ENCODE results near the gene GAPDH. TPM values are rescaled to one million over a fixed set of nuclear protein-coding genes. Genes with fewer than 3 reads are reported as not detected.

GAPDH gene
- total and polyA plus RNA-seq, 2 donors = 1,220 to 3,026 TPM

DNA sequence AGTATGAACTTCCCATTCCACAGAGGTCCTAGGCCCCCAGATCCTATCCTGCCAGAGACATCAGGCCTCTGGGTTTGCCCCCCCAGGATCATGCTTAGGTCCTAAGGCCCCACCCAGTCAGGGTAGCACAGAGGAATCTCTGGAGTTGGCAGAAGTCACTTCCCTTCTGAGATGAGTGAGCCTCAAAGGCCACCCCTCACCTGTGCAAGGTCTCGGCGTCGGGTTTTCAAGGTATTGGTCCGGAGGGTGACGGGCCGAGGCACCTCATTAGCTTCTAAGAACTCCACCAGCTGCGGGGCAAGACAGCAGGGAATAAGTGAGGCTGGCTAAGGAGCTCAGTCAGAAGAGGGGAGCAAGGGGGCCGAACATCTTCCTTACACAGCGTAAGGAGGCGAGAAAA, 28.6 kb downstream of the GAPDH start:
- Histone ChIP-seq H3K4me3 (ENCODE audit: low read length in 2 of 2) (no peak overlapping the region), H3K9me3 (ENCODE audit: control insufficient read depth in 2 of 2, insufficient read depth in 1 of 2, low read length in 1 of 2) (peaks cover 0 to 5% of the 10 kb centered on the region in 2 donors), H3K36me3 (ENCODE audit: control insufficient read depth in 2 of 2, insufficient read depth in 2 of 2, low read length in 1 of 2) (peaks cover 54 to 70% of the 10 kb centered on the region in 2 donors), H3K4me1 (ENCODE audit: control insufficient read depth in 2 of 2, insufficient read depth in 2 of 2, low read length in 2 of 2) (peaks cover 0 to 10% of the 10 kb centered on the region in 2 donors), H3K27me3 (ENCODE audit: control insufficient read depth in 2 of 2, insufficient read depth in 1 of 2, low read length in 1 of 2) (no peaks in the 10 kb centered on the region), H3K27ac (ENCODE audit: low read depth in 1 of 2, low read length in 1 of 2) (no peak overlapping the region)
- DNase-seq (ENCODE audit: low read depth in 6 of 9, low spot score in 9 of 9) = no peak
- WGBS = 98% methylated on average over 10 of the region's 10 CpGs

- Histone ChIP-seq H3K9me3 (ENCODE audit: control insufficient read depth in 2 of 2, insufficient read depth in 1 of 2, low read length in 1 of 2) (no peaks in the 10 kb centered on the region), H3K4me1 (ENCODE audit: control insufficient read depth in 2 of 2, insufficient read depth in 2 of 2, low read length in 2 of 2) (peaks cover 0 to 9% of the 10 kb centered on the region in 2 donors), H3K36me3 (ENCODE audit: control insufficient read depth in 2 of 2, insufficient read depth in 2 of 2, low read length in 1 of 2) (peaks cover 54 to 69% of the 10 kb centered on the region in 2 donors), H3K27ac (ENCODE audit: low read depth in 1 of 2, low read length in 1 of 2) (no peak overlapping the region), H3K27me3 (ENCODE audit: control insufficient read depth in 2 of 2, insufficient read depth in 1 of 2, low read length in 1 of 2) (no peaks in the 10 kb centered on the region), H3K4me3 (ENCODE audit: low read length in 2 of 2) (no peak overlapping the region)
- peak in 3 of 9 donors; percentile 50 to 73 (median 66) for DNase-seq (ENCODE audit: low read depth in 6 of 9, low spot score in 9 of 9)
- 89% methylated on average over 8 of the region's 8 CpGs for WGBS
These were observed 29.2 kb downstream of the GAPDH start for GRCh38 chr12:6563448-6564050.

DNA sequence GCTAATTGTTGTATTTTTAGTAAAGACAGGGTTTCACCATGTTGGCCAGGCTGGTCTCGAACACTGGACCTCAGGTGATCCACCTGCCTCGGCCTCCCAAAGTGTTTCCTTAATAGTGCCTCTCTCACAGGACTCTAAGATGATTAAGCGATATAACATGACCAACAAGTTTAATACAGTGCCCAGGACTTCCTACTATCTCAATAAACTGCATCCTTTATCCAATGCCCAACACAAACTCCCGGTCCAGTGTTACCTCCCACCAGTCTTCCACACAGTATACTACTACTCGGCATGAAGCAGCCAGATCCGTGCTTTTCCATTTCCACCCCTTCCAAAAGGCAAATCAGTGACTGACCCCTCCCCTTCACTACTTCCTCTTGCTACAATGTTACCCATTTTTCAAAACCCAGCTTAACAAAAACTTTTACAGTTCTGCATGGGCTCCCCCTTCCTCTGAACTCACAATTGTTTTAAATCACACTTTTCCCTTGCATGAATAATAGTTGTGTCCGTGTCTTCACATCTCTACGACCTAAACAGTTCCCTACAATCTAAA, 32.9 kb downstream of the GAPDH start:
- WGBS = 51% methylated on average over 8 of the region's 8 CpGs
- Histone ChIP-seq H3K27ac (ENCODE audit: low read depth in 1 of 2, low read length in 1 of 2) (no peak overlapping the region), H3K27me3 (ENCODE audit: control insufficient read depth in 2 of 2, insufficient read depth in 1 of 2, low read length in 1 of 2) (no peaks in the 10 kb centered on the region), H3K4me3 (ENCODE audit: low read length in 2 of 2) (peak overlapping the region; percentile 63 to 98), H3K4me1 (ENCODE audit: control insufficient read depth in 2 of 2, insufficient read depth in 2 of 2, low read length in 2 of 2) (peaks cover 0 to 10% of the 10 kb centered on the region in 2 donors), H3K9me3 (ENCODE audit: control insufficient read depth in 2 of 2, insufficient read depth in 1 of 2, low read length in 1 of 2) (no peaks in the 10 kb centered on the region), H3K36me3 (ENCODE audit: control insufficient read depth in 2 of 2, insufficient read depth in 2 of 2, low read length in 1 of 2) (peaks cover 43 to 67% of the 10 kb centered on the region in 2 donors)
- DNase-seq (ENCODE audit: low read depth in 6 of 9, low spot score in 9 of 9) = no peak

DNA sequence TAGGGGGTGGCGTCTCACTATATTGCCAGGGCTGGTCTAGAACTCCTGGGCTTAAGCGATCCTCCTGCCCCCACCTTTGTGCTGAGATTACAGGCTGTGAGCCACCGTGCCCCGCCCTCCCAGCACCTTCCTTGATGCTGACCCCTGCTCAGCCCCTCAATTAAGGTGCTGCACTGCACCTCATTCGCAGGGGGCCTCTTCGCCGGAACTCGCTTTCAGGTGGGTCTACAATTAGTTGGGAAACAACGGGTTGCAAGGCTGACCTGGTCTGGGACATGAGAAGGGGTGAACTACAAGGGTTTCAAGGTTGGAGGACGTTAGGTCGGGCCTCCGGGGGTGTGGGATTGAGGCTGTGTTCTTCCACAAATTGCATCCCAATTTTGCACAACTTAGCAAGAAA, 35.0 kb downstream of the GAPDH start:
- Histone ChIP-seq H3K4me3 (ENCODE audit: low read length in 2 of 2) (no peak overlapping the region), H3K4me1 (ENCODE audit: control insufficient read depth in 2 of 2, insufficient read depth in 2 of 2, low read length in 2 of 2) (peaks cover 0 to 10% of the 10 kb centered on the region in 2 donors), H3K36me3 (ENCODE audit: control insufficient read depth in 2 of 2, insufficient read depth in 2 of 2, low read length in 1 of 2) (peaks cover 41 to 69% of the 10 kb centered on the region in 2 donors), H3K27ac (ENCODE audit: low read depth in 1 of 2, low read length in 1 of 2) (no peak overlapping the region), H3K9me3 (ENCODE audit: control insufficient read depth in 2 of 2, insufficient read depth in 1 of 2, low read length in 1 of 2) (no peaks in the 10 kb centered on the region), H3K27me3 (ENCODE audit: control insufficient read depth in 2 of 2, insufficient read depth in 1 of 2, low read length in 1 of 2) (no peaks in the 10 kb centered on the region)
- DNase-seq (ENCODE audit: low read depth in 6 of 9, low spot score in 9 of 9) = no peak
- WGBS = 96% methylated on average over 12 of the region's 12 CpGs

DNA sequence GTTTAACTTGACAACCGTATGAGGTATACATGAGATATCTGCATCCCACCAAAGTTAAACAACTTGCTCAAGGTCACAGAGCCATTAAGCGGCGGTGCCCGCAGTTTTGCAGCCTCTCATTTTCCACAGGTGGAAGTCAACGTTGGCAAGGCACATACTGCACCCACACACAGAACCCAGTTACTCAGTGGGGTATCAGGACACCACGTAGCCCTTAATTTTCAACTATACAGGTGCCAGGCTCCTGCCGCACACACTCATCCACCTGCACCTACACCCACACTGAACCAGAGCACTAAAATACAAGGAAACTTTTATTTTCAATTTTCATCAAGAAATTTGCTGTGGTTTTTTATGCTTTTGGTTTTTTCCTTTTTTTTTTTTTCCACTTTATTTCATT, 35.5 kb downstream of the GAPDH start:
- no peaks in the 10 kb centered on the region for H3K27me3 ChIP-seq (ENCODE audit: control insufficient read depth in 2 of 2, insufficient read depth in 1 of 2, low read length in 1 of 2)
- no peak overlapping the region for H3K27ac ChIP-seq (ENCODE audit: low read depth in 1 of 2, low read length in 1 of 2)
- no peak overlapping the region for H3K4me3 ChIP-seq (ENCODE audit: low read length in 2 of 2)
- DNase-seq (ENCODE audit: low read depth in 6 of 9, low spot score in 9 of 9) = no peak
- H3K36me3 ChIP-seq (ENCODE audit: control insufficient read depth in 2 of 2, insufficient read depth in 2 of 2, low read length in 1 of 2) = peaks cover 46 to 72% of the 10 kb centered on the region in 2 donors
- 97% methylated on average over 7 of the region's 7 CpGs for WGBS
- H3K4me1 ChIP-seq (ENCODE audit: control insufficient read depth in 2 of 2, insufficient read depth in 2 of 2, low read length in 2 of 2) = peaks cover 0 to 10% of the 10 kb centered on the region in 2 donors
- H3K9me3 ChIP-seq (ENCODE audit: control insufficient read depth in 2 of 2, insufficient read depth in 1 of 2, low read length in 1 of 2) = no peaks in the 10 kb centered on the region

GRCh38 chr12:6570264-6570887, 36.1 kb downstream of the GAPDH start:
- H3K27ac ChIP-seq (ENCODE audit: low read depth in 1 of 2, low read length in 1 of 2) = peak overlapping the region in 1 of 2 donors; percentile 8
- H3K9me3 ChIP-seq (ENCODE audit: control insufficient read depth in 2 of 2, insufficient read depth in 1 of 2, low read length in 1 of 2) = no peaks in the 10 kb centered on the region
- DNase-seq (ENCODE audit: low read depth in 6 of 9, low spot score in 9 of 9) = peak in 5 of 9 donors; percentile 24 to 62 (median 49)
- no peaks in the 10 kb centered on the region for H3K27me3 ChIP-seq (ENCODE audit: control insufficient read depth in 2 of 2, insufficient read depth in 1 of 2, low read length in 1 of 2)
- H3K36me3 ChIP-seq (ENCODE audit: control insufficient read depth in 2 of 2, insufficient read depth in 2 of 2, low read length in 1 of 2) = peaks cover 52 to 73% of the 10 kb centered on the region in 2 donors
- H3K4me1 ChIP-seq (ENCODE audit: control insufficient read depth in 2 of 2, insufficient read depth in 2 of 2, low read length in 2 of 2) = peaks cover 0 to 10% of the 10 kb centered on the region in 2 donors
- no peak overlapping the region for H3K4me3 ChIP-seq (ENCODE audit: low read length in 2 of 2)
- 90% methylated on average over 7 of the region's 7 CpGs for WGBS

DNA sequence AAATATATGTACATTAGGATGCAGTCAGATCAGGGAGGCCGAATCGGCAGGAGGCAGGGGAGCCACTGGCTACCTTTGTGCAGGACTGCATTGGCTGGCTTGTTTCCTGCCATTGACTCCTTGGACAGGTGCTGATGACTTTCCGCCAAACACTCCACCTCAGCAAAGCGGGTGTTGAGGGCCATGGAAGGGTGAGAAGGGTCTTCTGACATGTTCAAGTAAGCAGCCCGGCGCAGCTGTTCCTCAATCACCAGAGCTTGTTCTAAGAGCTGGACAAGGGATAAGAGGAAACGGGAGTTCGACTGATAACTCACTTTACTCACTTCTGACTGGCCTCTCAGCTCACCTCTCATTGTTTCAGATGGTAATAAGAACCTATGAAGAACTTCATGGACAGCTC, 38.7 kb downstream of the GAPDH start:
- no peak for DNase-seq (ENCODE audit: low read depth in 6 of 9, low spot score in 9 of 9)
- H3K27ac ChIP-seq (ENCODE audit: low read depth in 1 of 2, low read length in 1 of 2) = no peak overlapping the region
- H3K36me3 ChIP-seq (ENCODE audit: control insufficient read depth in 2 of 2, insufficient read depth in 2 of 2, low read length in 1 of 2) = peaks cover 68 to 86% of the 10 kb centered on the region in 2 donors
- WGBS = 98% methylated on average over 8 of the region's 8 CpGs
- no peaks in the 10 kb centered on the region for H3K27me3 ChIP-seq (ENCODE audit: control insufficient read depth in 2 of 2, insufficient read depth in 1 of 2, low read length in 1 of 2)
- peaks cover 0 to 4% of the 10 kb centered on the region in 2 donors for H3K4me1 ChIP-seq (ENCODE audit: control insufficient read depth in 2 of 2, insufficient read depth in 2 of 2, low read length in 2 of 2)
- no peak overlapping the region for H3K4me3 ChIP-seq (ENCODE audit: low read length in 2 of 2)
- H3K9me3 ChIP-seq (ENCODE audit: control insufficient read depth in 2 of 2, insufficient read depth in 1 of 2, low read length in 1 of 2) = no peaks in the 10 kb centered on the region

- Histone ChIP-seq H3K9me3 (ENCODE audit: control insufficient read depth in 2 of 2, insufficient read depth in 1 of 2, low read length in 1 of 2) (no peaks in the 10 kb centered on the region), H3K27me3 (ENCODE audit: control insufficient read depth in 2 of 2, insufficient read depth in 1 of 2, low read length in 1 of 2) (no peaks in the 10 kb centered on the region), H3K4me3 (ENCODE audit: low read length in 2 of 2) (no peak overlapping the region), H3K27ac (ENCODE audit: low read depth in 1 of 2, low read length in 1 of 2) (no peak overlapping the region), H3K36me3 (ENCODE audit: control insufficient read depth in 2 of 2, insufficient read depth in 2 of 2, low read length in 1 of 2) (peaks cover 78 to 90% of the 10 kb centered on the region in 2 donors), H3K4me1 (ENCODE audit: control insufficient read depth in 2 of 2, insufficient read depth in 2 of 2, low read length in 2 of 2) (no peaks in the 10 kb centered on the region)
- WGBS = 97% methylated on average over 4 of the region's 4 CpGs
- DNase-seq (ENCODE audit: low read depth in 6 of 9, low spot score in 9 of 9) = no peak
These were observed 40.4 kb downstream of the GAPDH start for GRCh38 chr12:6574576-6575295.

GRCh38 chr12:6575648-6576047, 41.3 kb downstream of the GAPDH start:
- Histone ChIP-seq H3K27ac (ENCODE audit: low read depth in 1 of 2, low read length in 1 of 2) (no peak overlapping the region), H3K36me3 (ENCODE audit: control insufficient read depth in 2 of 2, insufficient read depth in 2 of 2, low read length in 1 of 2) (peaks cover 80 to 88% of the 10 kb centered on the region in 2 donors), H3K4me1 (ENCODE audit: control insufficient read depth in 2 of 2, insufficient read depth in 2 of 2, low read length in 2 of 2) (no peaks in the 10 kb centered on the region), H3K27me3 (ENCODE audit: control insufficient read depth in 2 of 2, insufficient read depth in 1 of 2, low read length in 1 of 2) (no peaks in the 10 kb centered on the region), H3K4me3 (ENCODE audit: low read length in 2 of 2) (no peak overlapping the region), H3K9me3 (ENCODE audit: control insufficient read depth in 2 of 2, insufficient read depth in 1 of 2, low read length in 1 of 2) (no peaks in the 10 kb centered on the region)
- DNase-seq (ENCODE audit: low read depth in 6 of 9, low spot score in 9 of 9) = no peak
- 97% methylated on average over 8 of the region's 8 CpGs for WGBS
